H1 (cell line): Measurements from ENCODE around the gene OR8B8. TPM values are rescaled to one million over a fixed set of nuclear protein-coding genes. Genes with fewer than 3 reads are reported as not detected.
A peak's percentile ranks its signal among the peaks of the same experiment; 100 is the strongest.

Experiments
- CTCF ChIA-PET: fragments of 300-600 bp; sonication (Branson Sonifier 250); formaldehyde crosslinking; loops from one replicate; lab custom pipeline; 2021; ENCODE audit not compliant: partially characterized antibody; lab: Charles Lee
- POLR2A ChIA-PET: fragments of 300-600 bp; sonication (Branson Sonifier 250); formaldehyde crosslinking; loops from one replicate; lab custom pipeline; 2021; ENCODE audit warnings: inconsistent platforms; ENCODE audit not compliant: partially characterized antibody; lab: Charles Lee
- DNase-seq, 2 experiments: peaks; one replicate each; pipeline versions ENCODE4 v3.0.0 to v3.0.0-alpha.2; 2010 to 2022; ENCODE audit warnings: low spot score in 2 of 2, low read depth in 1 of 2, mixed read lengths in 1 of 2
- FAIRE-seq: peaks from 2 replicates; lab custom pipeline; 2011; peaks lifted over from hg19 to GRCh38; lab: Jason Lieb, UNC
- H2AFZ ChIP-seq: 2 replicates; pipeline ENCODE4 v1.8.1; 2012; ENCODE audit warnings: low read length, inconsistent platforms
- H2AK5ac ChIP-seq: 2 replicates; pipeline ENCODE4 v1.6.1; 2013; ENCODE audit warnings: low read depth, low read length
- H2BK120ac ChIP-seq: replicated peaks from 2 replicates; pipeline ENCODE3; 2013; ENCODE audit warnings: low read depth, low read length, inconsistent platforms
- H2BK12ac ChIP-seq: 2 replicates; pipeline ENCODE4 v1.6.1; 2013; ENCODE audit warnings: low read depth, low read length
- H2BK15ac ChIP-seq: 2 replicates; pipeline ENCODE4 v1.6.1; 2013; ENCODE audit warnings: low read length
- H2BK20ac ChIP-seq: 2 replicates; pipeline ENCODE4 v1.6.1; 2013; ENCODE audit warnings: low read length
- H2BK5ac ChIP-seq: 2 replicates; pipeline ENCODE4 v1.6.1; 2013; ENCODE audit warnings: low read depth, low read length
- H3K14ac ChIP-seq: 2 replicates; pipeline ENCODE4 v1.6.1; 2013; ENCODE audit warnings: inconsistent platforms; ENCODE audit not compliant: insufficient read length
- H3K18ac ChIP-seq: 2 replicates; pipeline ENCODE4 v1.6.1; 2013; ENCODE audit warnings: low read length; ENCODE audit errors: extremely low read depth
- H3K23ac ChIP-seq: 2 replicates; pipeline ENCODE4 v1.6.1; 2013; ENCODE audit warnings: inconsistent platforms; ENCODE audit not compliant: insufficient read length
- H3K23me2 ChIP-seq: 2 replicates; pipeline ENCODE4 v1.6.1; 2013; ENCODE audit warnings: low read depth, low read length
- H3K27ac ChIP-seq: 2 replicates; pipeline ENCODE4 v1.6.1; 2011; ENCODE audit warnings: low read depth, low read length, inconsistent platforms
- H3K27me3 ChIP-seq, 4 experiments: replicated peaks in 1 of 4; 1 replicate in 1 of 4; 2 replicates in 3 of 4; pipeline versions ENCODE4 v1.6.1 to v1.8.1; 2011 to 2013; ENCODE audit warnings: low read length in 3 of 4, mild to moderate bottlenecking in 3 of 4, inconsistent platforms in 2 of 4, mixed read lengths in 2 of 4, moderate library complexity in 1 of 4; ENCODE audit not compliant: control insufficient read depth in 3 of 4, insufficient read depth in 3 of 4; ENCODE audit errors: extremely low read depth in 1 of 4
- H3K36me3 ChIP-seq, 4 experiments: 2 replicates each; pipeline versions ENCODE4 v1.6.1 to v1.8.1; 2011 to 2013; ENCODE audit warnings: mild to moderate bottlenecking in 4 of 4, low read length in 3 of 4, moderate library complexity in 2 of 4, control low read depth in 1 of 4, inconsistent platforms in 1 of 4; ENCODE audit not compliant: insufficient read depth in 4 of 4, control insufficient read depth in 2 of 4
- H3K4ac ChIP-seq: replicated peaks from 2 replicates; pipeline ENCODE3; 2013; ENCODE audit warnings: low read length, low read depth, mixed read lengths, inconsistent platforms; ENCODE audit not compliant: insufficient read length
- H3K4me1 ChIP-seq, 4 experiments: replicated peaks in 1 of 4; 1 replicate in 1 of 4; 2 replicates in 3 of 4; pipeline versions ENCODE4 v1.6.1 to v1.8.1; 2011 to 2013; ENCODE audit warnings: low read length in 3 of 4, inconsistent platforms in 2 of 4, mixed read lengths in 1 of 4; ENCODE audit not compliant: insufficient read depth in 4 of 4, control insufficient read depth in 3 of 4
- H3K4me2 ChIP-seq, 2 experiments: 2 replicates each; pipeline versions ENCODE4 v1.6.1 to v1.8.1; 2011 to 2013; ENCODE audit warnings: low read depth in 2 of 2, low read length in 2 of 2, control low read depth in 1 of 2, inconsistent platforms in 1 of 2, mild to moderate bottlenecking in 1 of 2; ENCODE audit not compliant: insufficient read depth in 1 of 2
- H3K4me3 ChIP-seq, 4 experiments: fragments of 200-600, 300-600 bp in 1 of 4; sonication (generic), shearing (Covaris generic), sonication (Bioruptor Twin) in 1 of 4; 2 replicates each; pipeline versions ENCODE4 v1.5.1 to v1.8.1; 2011 to 2016; ENCODE audit warnings: low read length in 4 of 4, low read depth in 3 of 4, control low read depth in 2 of 4, inconsistent platforms in 2 of 4, mild to moderate bottlenecking in 2 of 4, mixed read lengths in 1 of 4, moderate library complexity in 1 of 4; ENCODE audit not compliant: insufficient read depth in 2 of 4; ENCODE audit errors: extremely low read depth in 1 of 4
- H3K56ac ChIP-seq: replicated peaks from 2 replicates; pipeline ENCODE3; 2013; ENCODE audit warnings: low read depth, mild to moderate bottlenecking, mixed read lengths, low read length, inconsistent platforms; ENCODE audit not compliant: insufficient read length
- H3K79me1 ChIP-seq: 2 replicates; pipeline ENCODE4 v1.6.1; 2013; ENCODE audit warnings: low read depth, low read length, control low read depth
- H3K79me2 ChIP-seq, 2 experiments: 2 replicates each; pipeline versions ENCODE4 v1.6.1 to v1.8.1; 2012 to 2013; ENCODE audit warnings: low read length in 2 of 2, mild to moderate bottlenecking in 2 of 2, inconsistent platforms in 1 of 2; ENCODE audit not compliant: insufficient read depth in 2 of 2, control insufficient read depth in 1 of 2
- H3K9ac ChIP-seq, 4 experiments: replicated peaks in 1 of 4; 1 replicate in 1 of 4; 2 replicates in 3 of 4; pipeline versions ENCODE4 v1.6.1 to v1.8.1; 2011 to 2013; ENCODE audit warnings: low read depth in 3 of 4, low read length in 3 of 4, control low read depth in 2 of 4, mild to moderate bottlenecking in 2 of 4, moderate library complexity in 2 of 4, inconsistent platforms in 1 of 4; ENCODE audit errors: extremely low read depth in 1 of 4
- H3K9me3 ChIP-seq, 2 experiments: 2 replicates each; pipeline versions ENCODE4 v1.6.1 to v1.8.1; 2012 to 2013; ENCODE audit warnings: mild to moderate bottlenecking in 2 of 2, moderate library complexity in 2 of 2, control low read depth in 1 of 2, inconsistent platforms in 1 of 2, low read depth in 1 of 2, low read length in 1 of 2, mixed read lengths in 1 of 2; ENCODE audit not compliant: insufficient read depth in 2 of 2
- H4K20me1 ChIP-seq, 2 experiments: replicated peaks in 1 of 2; 2 replicates each; pipeline versions ENCODE3 to v1.8.1; 2011 to 2013; ENCODE audit warnings: inconsistent platforms in 2 of 2, low read length in 2 of 2, mild to moderate bottlenecking in 1 of 2; ENCODE audit not compliant: insufficient read depth in 2 of 2, control insufficient read depth in 1 of 2
- H4K5ac ChIP-seq: 2 replicates; pipeline ENCODE4 v1.6.1; 2013; ENCODE audit warnings: low read length, low read depth, mixed read lengths, inconsistent platforms; ENCODE audit not compliant: insufficient read length
- H4K8ac ChIP-seq: 2 replicates; pipeline ENCODE4 v1.8.0; 2013; ENCODE audit warnings: mild to moderate bottlenecking, moderate library complexity, low read length, inconsistent platforms; ENCODE audit not compliant: insufficient read depth; ENCODE audit errors: extremely low read depth
- H4K91ac ChIP-seq: replicated peaks from 2 replicates; pipeline ENCODE3; 2013; ENCODE audit warnings: low read length, mixed read lengths, inconsistent platforms; ENCODE audit not compliant: insufficient read length
- CTCF ChIP-seq, 3 experiments: IDR thresholded peaks; 1 replicate in 2 of 3; 2 replicates in 1 of 3; pipeline versions ENCODE4 v1.5.1 to v1.6.1; 2011; ENCODE audit warnings: low read length in 3 of 3, mild to moderate bottlenecking in 3 of 3, inconsistent platforms in 2 of 3, low read depth in 1 of 3, moderate library complexity in 1 of 3; ENCODE audit not compliant: insufficient read depth in 1 of 3; ENCODE audit errors: control extremely low read depth in 1 of 3
- HDAC6 ChIP-seq: IDR thresholded peaks from one replicate; pipeline ENCODE4 v1.7.1; 2012; ENCODE audit warnings: low read depth, mild to moderate bottlenecking, inconsistent platforms, low read length, moderate library complexity
- JUN ChIP-seq: IDR thresholded peaks from 2 replicates; pipeline ENCODE4 v1.6.1; 2011; ENCODE audit warnings: low read depth, mild to moderate bottlenecking, improper control_type of control experiment, low read length
- MAX ChIP-seq: IDR thresholded peaks from 2 replicates; pipeline ENCODE4 v1.6.1; 2012; ENCODE audit warnings: inconsistent platforms
- NRF1 ChIP-seq: IDR thresholded peaks from 2 replicates; pipeline ENCODE4 v1.6.1; 2011; ENCODE audit warnings: mild to moderate bottlenecking, low read depth, low read length, improper control_type of control experiment
- POLR2A ChIP-seq, 2 experiments: IDR thresholded peaks; 1 replicate in 1 of 2; 2 replicates in 1 of 2; pipeline ENCODE4 v1.6.1; 2011; ENCODE audit warnings: low read depth in 2 of 2, low read length in 2 of 2, mild to moderate bottlenecking in 2 of 2; ENCODE audit errors: control extremely low read depth in 1 of 2
- SIX5 ChIP-seq: IDR thresholded peaks from 2 replicates; pipeline ENCODE4 v1.6.1; 2011; ENCODE audit warnings: mild to moderate bottlenecking, low read depth, low read length
- WGBS, 2 experiments: shearing (Covaris generic) in 1 of 2; methylation state at CpG; one replicate each; pipeline versions ENCODE4 v1.1.6 to v1.1.7; 2013 to 2015; ENCODE audit warnings: low lambda C conversion rate in 2 of 2, mixed read lengths in 2 of 2, inconsistent platforms in 1 of 2, low coverage in 1 of 2, missing lambda C conversion rate in 1 of 2; ENCODE audit not compliant: insufficient replicate concordance in 2 of 2, insufficient coverage in 1 of 2, insufficient read length in 1 of 2; ENCODE audit errors: extremely low coverage in 1 of 2, missing lambda C conversion rate in 1 of 2; 5-methylcytosine and 5-hydroxymethylcytosine counted together
- polyA plus RNA-seq, 7 experiments: library from polyadenylated mRNA; depleted of rRNA in 3 of 7; stranded (reverse) in 5 of 7; unstranded in 2 of 7; fragments of >200 nt in 5 of 7; fragments of 200-250 nt in 2 of 7; gene quantifications; 1 replicate in 5 of 7; 2 replicates in 1 of 7; 4 replicates in 1 of 7; pipeline versions ENCODE4 v1.2.1 to v1.2.3, GENCODE V29; 2011 to 2013; ENCODE audit warnings: missing spikeins in 2 of 7, mixed read lengths in 2 of 7
- total RNA-seq: library from RNA; stranded (reverse); fragmentation: NEBNext Ultra II Directional; extraction: Animal tissue kit (Norgen Biotek cat#: 25700); gene quantifications from 2 replicates; pipeline ENCODE4 v1.2.1, GENCODE V29; 2021

The OR8B8 gene
- total and polyA plus RNA-seq, 2 of the 8 experiments (the other 6 are each of a cell fraction or from before 2014, with no cell fraction given), result not detected

DNA sequence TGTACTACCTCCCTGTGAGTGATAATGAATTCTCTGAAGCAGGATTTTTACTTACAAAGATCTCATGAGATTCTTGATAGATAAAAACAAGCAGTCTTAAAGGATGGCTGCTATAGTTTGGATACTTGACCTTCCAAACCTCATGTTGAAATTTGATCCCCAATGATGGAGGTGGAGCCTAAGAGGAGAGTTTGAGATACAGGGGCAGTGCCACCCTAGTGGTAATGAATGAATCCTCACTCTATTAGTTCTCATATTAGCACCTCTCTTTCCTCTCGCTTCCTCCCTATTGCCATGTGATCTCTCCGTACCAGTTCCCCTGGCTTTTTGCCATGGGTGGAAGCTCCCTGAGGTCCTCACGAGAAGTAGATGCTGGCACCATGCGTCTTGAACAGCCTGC lies 37.9 kb upstream of the OR8B8 start:
- H4K20me1 ChIP-seq, result no peaks in the 10 kb centered on the region
- no peak overlapping the region for H3K9ac ChIP-seq
- H3K27me3 ChIP-seq, result no peaks in the 10 kb centered on the region
- no peaks in the 10 kb centered on the region for H3K79me1 ChIP-seq
- CTCF ChIA-PET, result interaction anchor here (1.5 to 2.2 kb wide), 3 partner anchors 14 to 82 kb away, joined by 4 to 5 read pairs (median 4); no protein-coding TSS in a partner anchor
- H2BK15ac ChIP-seq, result no peak overlapping the region
- H3K9me3 ChIP-seq, result no peaks in the 10 kb centered on the region
- H3K14ac ChIP-seq, result no peak overlapping the region
- WGBS, 2 experiments, result 74% methylated on average over 4 of the region's 4 CpGs; no CpG with 5 or more reads in 1 of the 2 experiments
- 0 out of 2 replicates have a peak overlapping the region, but pooled peaks have one; percentile 86 for H2AFZ ChIP-seq
- H4K91ac ChIP-seq, result no peak overlapping the region
- H2BK5ac ChIP-seq, result no peak overlapping the region
- H2AK5ac ChIP-seq, result no peak overlapping the region
- H3K79me2 ChIP-seq, result no peaks in the 10 kb centered on the region
- H2BK20ac ChIP-seq, result no peak overlapping the region
- H3K23me2 ChIP-seq, result no peaks in the 10 kb centered on the region; the same call in 1 of the 2 replicates
- TF ChIP-seq NRF1 (no peak), JUN (no peak), POLR2A (IDR thresholded peaks at IDR 0.05; ENCODE audit: control extremely low read depth in 1 of 2, low read depth in 2 of 2, low read length in 2 of 2) (no peak), MAX (no peak), SIX5 (0 out of 2 replicates have a peak, but pooled peaks have one; percentile 11), CTCF (IDR thresholded peaks at IDR 0.05; ENCODE audit: control extremely low read depth in 1 of 3, insufficient read depth in 1 of 3, low read depth in 1 of 3, low read length in 3 of 3) (peak in 1 of 3 experiments; percentile 45; a peak in 1 of 4 replicates), HDAC6 (no peak)
- H3K27ac ChIP-seq, result no peak overlapping the region
- no peak overlapping the region for H3K56ac ChIP-seq
- H4K8ac ChIP-seq, result no peak overlapping the region
- peaks cover 0 to 8% (median 4%) of the 10 kb centered on the region in 4 experiments; a peak in 4 of 7 replicates for H3K4me1 ChIP-seq
- no peak overlapping the region for H3K4ac ChIP-seq
- no peak overlapping the region for H2BK120ac ChIP-seq
- no peaks in the 10 kb centered on the region for H3K36me3 ChIP-seq
- H4K5ac ChIP-seq, result no peak overlapping the region
- H3K18ac ChIP-seq, result no peak overlapping the region
- no peak overlapping the region for H3K23ac ChIP-seq
- H3K4me3 ChIP-seq, result no peak overlapping the region
- no peak overlapping the region for H2BK12ac ChIP-seq
- FAIRE-seq, result no peak
- POLR2A ChIA-PET, result no interaction called here
- H3K4me2 ChIP-seq, result no peak overlapping the region
- no peak for DNase-seq
